ENCODE measurements around the gene SRGAP2C. TPM values are rescaled to one million over a fixed set of nuclear protein-coding genes. Genes with fewer than 3 reads are reported as not detected.
"Not testable (repeated sequence)": the region's sequence is repeated elsewhere in the genome, so short reads cannot be mapped to it uniquely, and the experiment has no call there.

The SRGAP2C gene
- polyA plus RNA-seq, 1 donor (not counting 4 experiments of a cell fraction or from before 2014, with no cell fraction given) = 4.5 TPM

DNA sequence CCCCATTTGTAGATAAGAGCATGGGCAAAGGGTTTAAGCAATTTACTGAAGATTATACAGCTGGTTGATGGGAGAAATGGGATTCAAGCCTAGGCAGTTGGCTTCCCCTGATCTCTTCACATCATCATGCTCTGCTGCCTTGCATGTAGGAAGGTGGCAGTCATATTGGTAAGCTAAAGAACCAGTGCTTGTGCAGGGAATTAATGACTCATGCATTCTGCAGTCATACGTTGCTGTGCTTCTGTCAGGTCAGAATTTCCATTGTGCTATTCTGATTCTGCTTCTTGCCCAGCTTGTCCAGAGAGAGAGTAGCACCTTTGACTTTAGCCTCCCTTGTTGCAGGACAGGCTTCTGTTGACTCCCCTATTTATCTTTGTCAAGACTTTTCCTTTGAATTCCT lies 153.2 kb downstream of the SRGAP2C start:
- H3K36me3 ChIP-seq (ENCODE audit: control insufficient read depth in 2 of 2, extremely low read depth in 1 of 2, insufficient read depth in 2 of 2, low read length in 2 of 2); H3K79me2 ChIP-seq (ENCODE audit: control insufficient read depth, insufficient read depth, low read length); FAIRE-seq; H3K27ac ChIP-seq (ENCODE audit: control insufficient read depth, insufficient read depth, low read length); dilution Hi-C loops (cut with MboI; ENCODE audit: extremely low pct_ligation_motif_present, low sequenced_read_pairs); H3K9me1 ChIP-seq (ENCODE audit: control insufficient read depth, extremely low read depth, insufficient read depth, low read length); H3K9me3 ChIP-seq (ENCODE audit: control insufficient read depth, low read depth, low read length); H3K9ac ChIP-seq (ENCODE audit: control insufficient read depth, extremely low read depth, insufficient read depth, low read length); DNase-seq (ENCODE audit: low read depth, low spot score); H3K4me1 ChIP-seq (ENCODE audit: control insufficient read depth, extremely low read depth, insufficient read depth, low read length); H3K27me3 ChIP-seq (ENCODE audit: control insufficient read depth, extremely low read depth, insufficient read depth, low read length); H3K4me2 ChIP-seq (ENCODE audit: control insufficient read depth, extremely low read depth, insufficient read depth, low read depth, low read length); H4K20me1 ChIP-seq (ENCODE audit: control insufficient read depth, extremely low read depth, insufficient read depth, low read length); H3K4me3 ChIP-seq (ENCODE audit: control insufficient read depth in 2 of 3, extremely low read depth in 1 of 3, insufficient read depth in 2 of 3, low read depth in 1 of 3, low read length in 3 of 3); H2AFZ ChIP-seq (ENCODE audit: control insufficient read depth, low read length): not testable (repeated sequence)

- H3K9ac ChIP-seq (ENCODE audit: control insufficient read depth, extremely low read depth, insufficient read depth, low read length); H2AFZ ChIP-seq (ENCODE audit: control insufficient read depth, low read length); FAIRE-seq; H3K4me3 ChIP-seq (ENCODE audit: control insufficient read depth in 2 of 3, extremely low read depth in 1 of 3, insufficient read depth in 2 of 3, low read depth in 1 of 3, low read length in 3 of 3); dilution Hi-C loops (cut with MboI; ENCODE audit: extremely low pct_ligation_motif_present, low sequenced_read_pairs); H4K20me1 ChIP-seq (ENCODE audit: control insufficient read depth, extremely low read depth, insufficient read depth, low read length); H3K9me1 ChIP-seq (ENCODE audit: control insufficient read depth, extremely low read depth, insufficient read depth, low read length); H3K79me2 ChIP-seq (ENCODE audit: control insufficient read depth, insufficient read depth, low read length); H3K9me3 ChIP-seq (ENCODE audit: control insufficient read depth, low read depth, low read length); H3K4me2 ChIP-seq (ENCODE audit: control insufficient read depth, extremely low read depth, insufficient read depth, low read depth, low read length); H3K4me1 ChIP-seq (ENCODE audit: control insufficient read depth, extremely low read depth, insufficient read depth, low read length); H3K27ac ChIP-seq (ENCODE audit: control insufficient read depth, insufficient read depth, low read length); H3K27me3 ChIP-seq (ENCODE audit: control insufficient read depth, extremely low read depth, insufficient read depth, low read length); H3K36me3 ChIP-seq (ENCODE audit: control insufficient read depth in 2 of 2, extremely low read depth in 1 of 2, insufficient read depth in 2 of 2, low read length in 2 of 2); DNase-seq (ENCODE audit: low read depth, low spot score): not testable (repeated sequence)
Measured at GRCh38 chr1:121339611-121340010, 154.8 kb downstream of the SRGAP2C start.

DNA sequence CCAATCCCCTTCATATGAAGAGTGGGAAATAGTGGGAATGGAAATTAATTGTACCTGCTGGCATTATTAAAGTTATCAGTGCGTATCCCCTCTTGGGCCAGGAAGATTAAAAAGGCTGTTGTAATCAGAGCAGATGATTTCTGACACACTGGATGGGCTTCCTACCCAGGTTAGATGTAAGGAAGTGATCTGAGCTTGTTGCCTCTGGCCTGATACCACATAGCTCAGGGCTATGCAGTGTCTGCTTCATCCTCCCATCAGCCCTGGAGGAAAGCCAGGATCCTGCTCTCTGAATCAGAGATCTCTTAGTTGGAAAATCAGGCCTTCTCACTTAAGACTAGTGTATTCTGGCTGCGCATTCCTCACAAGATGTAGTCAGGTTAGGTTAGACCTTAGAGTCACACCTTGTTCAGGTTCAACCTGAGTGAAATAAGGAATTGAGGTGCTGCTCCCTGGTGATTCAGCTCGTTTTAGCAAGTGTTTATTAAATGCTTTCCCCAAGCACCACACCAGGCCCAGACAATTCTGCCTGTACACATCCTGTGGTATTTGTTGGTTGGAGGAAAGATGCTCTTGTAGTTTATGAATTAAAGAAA lies 158.6 kb downstream of the SRGAP2C start:
- H3K27ac ChIP-seq (ENCODE audit: control insufficient read depth, insufficient read depth, low read length); H3K4me1 ChIP-seq (ENCODE audit: control insufficient read depth, extremely low read depth, insufficient read depth, low read length); H2AFZ ChIP-seq (ENCODE audit: control insufficient read depth, low read length); H3K9me3 ChIP-seq (ENCODE audit: control insufficient read depth, low read depth, low read length); H3K4me3 ChIP-seq (ENCODE audit: control insufficient read depth in 2 of 3, extremely low read depth in 1 of 3, insufficient read depth in 2 of 3, low read depth in 1 of 3, low read length in 3 of 3); H4K20me1 ChIP-seq (ENCODE audit: control insufficient read depth, extremely low read depth, insufficient read depth, low read length); H3K36me3 ChIP-seq (ENCODE audit: control insufficient read depth in 2 of 2, extremely low read depth in 1 of 2, insufficient read depth in 2 of 2, low read length in 2 of 2); dilution Hi-C loops (cut with MboI; ENCODE audit: extremely low pct_ligation_motif_present, low sequenced_read_pairs); H3K4me2 ChIP-seq (ENCODE audit: control insufficient read depth, extremely low read depth, insufficient read depth, low read depth, low read length); H3K9ac ChIP-seq (ENCODE audit: control insufficient read depth, extremely low read depth, insufficient read depth, low read length); H3K9me1 ChIP-seq (ENCODE audit: control insufficient read depth, extremely low read depth, insufficient read depth, low read length); H3K79me2 ChIP-seq (ENCODE audit: control insufficient read depth, insufficient read depth, low read length); H3K27me3 ChIP-seq (ENCODE audit: control insufficient read depth, extremely low read depth, insufficient read depth, low read length); FAIRE-seq: not testable (repeated sequence)
- peak; percentile 25 for DNase-seq (ENCODE audit: low read depth, low spot score)

DNA sequence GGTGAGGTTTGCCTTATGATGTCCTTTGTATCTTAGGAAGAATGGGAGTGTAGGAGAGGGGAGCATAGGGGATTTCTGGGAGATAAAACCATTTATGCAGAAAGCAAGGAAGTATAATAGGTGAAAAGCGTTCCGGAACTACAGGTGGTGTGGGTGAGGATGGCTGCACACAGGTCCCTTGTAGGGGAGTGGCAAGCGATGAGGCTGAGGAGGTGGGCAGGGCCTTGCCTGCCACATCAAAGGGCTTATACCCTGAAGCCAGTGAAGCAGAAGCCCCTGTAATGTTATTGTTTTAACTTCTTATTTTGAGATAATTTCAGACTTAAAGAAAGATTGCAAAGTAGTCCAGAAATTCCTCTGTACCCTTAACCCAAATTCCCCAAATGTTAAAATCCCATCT lies 159.6 kb downstream of the SRGAP2C start:
- H3K27me3 ChIP-seq (ENCODE audit: control insufficient read depth, extremely low read depth, insufficient read depth, low read length); H3K9me3 ChIP-seq (ENCODE audit: control insufficient read depth, low read depth, low read length); H3K9ac ChIP-seq (ENCODE audit: control insufficient read depth, extremely low read depth, insufficient read depth, low read length); dilution Hi-C loops (cut with MboI; ENCODE audit: extremely low pct_ligation_motif_present, low sequenced_read_pairs); H3K27ac ChIP-seq (ENCODE audit: control insufficient read depth, insufficient read depth, low read length); H3K4me2 ChIP-seq (ENCODE audit: control insufficient read depth, extremely low read depth, insufficient read depth, low read depth, low read length); H3K4me3 ChIP-seq (ENCODE audit: control insufficient read depth in 2 of 3, extremely low read depth in 1 of 3, insufficient read depth in 2 of 3, low read depth in 1 of 3, low read length in 3 of 3); H3K79me2 ChIP-seq (ENCODE audit: control insufficient read depth, insufficient read depth, low read length); H4K20me1 ChIP-seq (ENCODE audit: control insufficient read depth, extremely low read depth, insufficient read depth, low read length); H2AFZ ChIP-seq (ENCODE audit: control insufficient read depth, low read length); FAIRE-seq; DNase-seq (ENCODE audit: low read depth, low spot score); H3K4me1 ChIP-seq (ENCODE audit: control insufficient read depth, extremely low read depth, insufficient read depth, low read length); H3K36me3 ChIP-seq (ENCODE audit: control insufficient read depth in 2 of 2, extremely low read depth in 1 of 2, insufficient read depth in 2 of 2, low read length in 2 of 2); H3K9me1 ChIP-seq (ENCODE audit: control insufficient read depth, extremely low read depth, insufficient read depth, low read length): not testable (repeated sequence)

DNA sequence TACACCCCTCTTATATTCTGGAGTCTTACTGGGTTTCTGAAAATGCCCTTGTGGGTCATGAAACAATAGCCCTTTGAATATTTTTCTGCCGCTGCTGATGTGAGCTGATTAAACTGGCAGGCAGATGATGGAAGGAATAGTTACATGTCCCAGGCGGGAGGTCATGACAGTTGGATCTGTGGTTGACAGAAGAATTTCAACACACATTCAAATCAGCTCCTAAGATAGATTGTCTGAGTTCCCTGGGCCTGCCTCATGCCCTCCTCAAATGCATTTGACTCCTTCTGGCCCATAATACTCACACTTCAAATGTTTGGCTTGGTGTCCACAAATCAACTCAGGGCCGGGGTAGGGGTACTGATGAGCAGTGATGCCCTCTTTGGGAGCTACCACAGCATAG lies 161.9 kb downstream of the SRGAP2C start:
- H4K20me1 ChIP-seq (ENCODE audit: control insufficient read depth, extremely low read depth, insufficient read depth, low read length); H3K4me1 ChIP-seq (ENCODE audit: control insufficient read depth, extremely low read depth, insufficient read depth, low read length); H3K9me1 ChIP-seq (ENCODE audit: control insufficient read depth, extremely low read depth, insufficient read depth, low read length); FAIRE-seq; dilution Hi-C loops (cut with MboI; ENCODE audit: extremely low pct_ligation_motif_present, low sequenced_read_pairs); H3K27ac ChIP-seq (ENCODE audit: control insufficient read depth, insufficient read depth, low read length); H3K4me2 ChIP-seq (ENCODE audit: control insufficient read depth, extremely low read depth, insufficient read depth, low read depth, low read length); H3K9ac ChIP-seq (ENCODE audit: control insufficient read depth, extremely low read depth, insufficient read depth, low read length); DNase-seq (ENCODE audit: low read depth, low spot score); H3K9me3 ChIP-seq (ENCODE audit: control insufficient read depth, low read depth, low read length); H3K79me2 ChIP-seq (ENCODE audit: control insufficient read depth, insufficient read depth, low read length); H2AFZ ChIP-seq (ENCODE audit: control insufficient read depth, low read length); H3K27me3 ChIP-seq (ENCODE audit: control insufficient read depth, extremely low read depth, insufficient read depth, low read length); H3K4me3 ChIP-seq (ENCODE audit: control insufficient read depth in 2 of 3, extremely low read depth in 1 of 3, insufficient read depth in 2 of 3, low read depth in 1 of 3, low read length in 3 of 3); H3K36me3 ChIP-seq (ENCODE audit: control insufficient read depth in 2 of 2, extremely low read depth in 1 of 2, insufficient read depth in 2 of 2, low read length in 2 of 2): not testable (repeated sequence)
